ENCODE measurements around the gene SGPL1. TPM values are rescaled to one million over a fixed set of nuclear protein-coding genes. Genes with fewer than 3 reads are reported as not detected.

The SGPL1 gene
- total RNA-seq, 4 donors from 2014 or later, result 34.2 to 47.1 (median 43.1) TPM

- intact Hi-C loops (cut with DNase I), result no loop called here
- no peak for DNase-seq
- Histone ChIP-seq H3K4me3 (no peak overlapping the region), H3K27me3 (no peaks in the 10 kb centered on the region), H3K36me3 (no peaks in the 10 kb centered on the region), H3K9me3 (no peaks in the 10 kb centered on the region), H3K27ac (no peak overlapping the region), H3K4me1 (peaks cover 7 to 28% (median 11%) of the 10 kb centered on the region in 3 donors)
- no peak for TF ChIP-seq POLR2A (IDR thresholded peaks at IDR 0.05)
- TF ChIP-seq CTCF (IDR thresholded peaks at IDR 0.05), result no peak
- 35 to 62% methylated on average over 1 of the region's 1 CpG for WGBS, 2 donors
Measured at GRCh38 chr10:70891627-70892026, 75.9 kb downstream of the SGPL1 start.

- intact Hi-C loops (cut with DNase I), result no loop called here
- peaks cover 1 to 18% (median 6%) of the 10 kb centered on the region in 3 donors for H3K4me1 ChIP-seq
- no peak for TF ChIP-seq CTCF (IDR thresholded peaks at IDR 0.05)
- TF ChIP-seq POLR2A (IDR thresholded peaks at IDR 0.05), result no peak
- no peak overlapping the region for H3K4me3 ChIP-seq
- H3K9me3 ChIP-seq, result no peaks in the 10 kb centered on the region
- DNase-seq, result no peak
- H3K27me3 ChIP-seq, result no peaks in the 10 kb centered on the region
- H3K27ac ChIP-seq, result no peak overlapping the region
- no peaks in the 10 kb centered on the region for H3K36me3 ChIP-seq
- 88 to 94% methylated on average over 4 of the region's 4 CpGs for WGBS, 2 donors
Measured at GRCh38 chr10:70892631-70893030, 76.9 kb downstream of the SGPL1 start.

- no peak for DNase-seq
Measured at GRCh38 chr10:70893227-70894006, 77.7 kb downstream of the SGPL1 start.

GRCh38 chr10:70894416-70894815 lies 78.7 kb downstream of the SGPL1 start:
- H3K4me1 ChIP-seq, result peaks cover 0 to 13% (median 0%) of the 10 kb centered on the region in 3 donors
- no peak overlapping the region for H3K4me3 ChIP-seq
- no peak for DNase-seq
- H3K9me3 ChIP-seq, result no peaks in the 10 kb centered on the region
- TF ChIP-seq POLR2A (IDR thresholded peaks at IDR 0.05) (no peak), CTCF (IDR thresholded peaks at IDR 0.05) (no peak)
- no peaks in the 10 kb centered on the region for H3K36me3 ChIP-seq
- intact Hi-C loops (cut with DNase I), result no loop called here
- H3K27ac ChIP-seq, result no peak overlapping the region
- H3K27me3 ChIP-seq, result no peaks in the 10 kb centered on the region
- WGBS, 2 donors, result 61 to 81% methylated on average over 2 of the region's 2 CpGs

More at GRCh38 chr10:70893227-70894006, 77.7 kb downstream of the SGPL1 start:
- Histone ChIP-seq H3K36me3 (no peaks in the 10 kb centered on the region), H3K4me3 (no peak overlapping the region), H3K9me3 (no peaks in the 10 kb centered on the region), H3K27ac (no peak overlapping the region), H3K4me1 (peaks cover 0 to 15% (median 6%) of the 10 kb centered on the region in 3 donors), H3K27me3 (no peaks in the 10 kb centered on the region)
- WGBS, 2 donors, result 78 to 85% methylated on average over 7 to 8 of the region's 10 CpGs
- TF ChIP-seq CTCF (IDR thresholded peaks at IDR 0.05), result no peak
- TF ChIP-seq POLR2A (IDR thresholded peaks at IDR 0.05), result no peak
- intact Hi-C loops (cut with DNase I), result no loop called here

GRCh38 chr10:70896551-70896950 lies 80.8 kb downstream of the SGPL1 start:
- TF ChIP-seq CTCF (IDR thresholded peaks at IDR 0.05) (no peak), POLR2A (IDR thresholded peaks at IDR 0.05) (no peak)
- peaks cover 0 to 8% (median 0%) of the 10 kb centered on the region in 3 donors for H3K4me1 ChIP-seq
- H3K9me3 ChIP-seq, result no peaks in the 10 kb centered on the region
- no peak overlapping the region for H3K27ac ChIP-seq
- DNase-seq, result no peak
- 100% methylated on average over 1 of the region's 1 CpG for WGBS, 2 donors
- H3K4me3 ChIP-seq, result no peak overlapping the region
- intact Hi-C loops (cut with DNase I), result no loop called here
- no peaks in the 10 kb centered on the region for H3K27me3 ChIP-seq
- no peaks in the 10 kb centered on the region for H3K36me3 ChIP-seq

Data from esophagus squamous epithelium (tissue), 5 donors.